Osteoblast (primary cell): ENCODE measurements around the gene PRRX1. TPM values are rescaled to one million over a fixed set of nuclear protein-coding genes. Genes with fewer than 3 reads are reported as not detected.

Experiments used
- DNase-seq: peaks from one replicate; pipeline ENCODE4 v3.0.0; 2011; ENCODE audit warnings: low spot score, mixed read lengths; ENCODE audit not compliant: insufficient read length; ENCODE audit errors: missing footprints
- H2AFZ ChIP-seq: 2 replicates; pipeline ENCODE4 v1.6.0; 2011; ENCODE audit warnings: mild to moderate bottlenecking, low read length
- H3K27ac ChIP-seq: 2 replicates; pipeline ENCODE4 v1.5.1; 2011; ENCODE audit warnings: mild to moderate bottlenecking, low read depth, low read length, moderate library complexity
- H3K27me3 ChIP-seq: 2 replicates; pipeline ENCODE4 v1.6.0; 2012; ENCODE audit warnings: mild to moderate bottlenecking, control low read depth, inconsistent platforms, low read length, moderate library complexity; ENCODE audit not compliant: insufficient read depth
- H3K36me3 ChIP-seq: 2 replicates; pipeline ENCODE4 v1.5.1; 2011; ENCODE audit warnings: mild to moderate bottlenecking, low read length, control low read depth, moderate library complexity; ENCODE audit not compliant: insufficient read depth
- H3K4me1 ChIP-seq: 2 replicates; pipeline ENCODE4 v1.5.1; 2011; ENCODE audit warnings: mild to moderate bottlenecking, low read length, control low read depth, moderate library complexity; ENCODE audit not compliant: insufficient read depth
- H3K4me2 ChIP-seq: 2 replicates; pipeline ENCODE4 v1.6.0; 2011; ENCODE audit warnings: mild to moderate bottlenecking, low read length; ENCODE audit not compliant: insufficient read depth
- H3K4me3 ChIP-seq: fragments of 200-600 bp; sonication (generic); 3 replicates; pipeline ENCODE4 v1.5.1; 2012; ENCODE audit warnings: mild to moderate bottlenecking, low read length, inconsistent platforms; ENCODE audit not compliant: insufficient read depth
- H3K79me2 ChIP-seq: 2 replicates; pipeline ENCODE4 v1.6.0; 2012; ENCODE audit warnings: mild to moderate bottlenecking, low read length, control low read depth, inconsistent platforms; ENCODE audit not compliant: insufficient read depth
- H3K9me3 ChIP-seq: 2 replicates; pipeline ENCODE4 v1.5.1; 2011; ENCODE audit warnings: low read depth, low read length, control low read depth
- H4K20me1 ChIP-seq: 2 replicates; pipeline ENCODE4 v1.6.0; 2012; ENCODE audit warnings: mild to moderate bottlenecking, low read length, control low read depth; ENCODE audit not compliant: insufficient read depth
- CTCF ChIP-seq: IDR thresholded peaks from 2 replicates; pipeline ENCODE4 v1.5.1; 2011; ENCODE audit warnings: mild to moderate bottlenecking, low read depth, low read length, moderate library complexity; ENCODE audit errors: extremely low read depth
- total RNA-seq: library from RNA; depleted of rRNA; stranded (reverse); fragments of >200 nt; gene quantifications from 2 replicates; pipeline ENCODE4 v1.2.3, GENCODE V29; 2012

PRRX1 gene
- total RNA-seq, 1 donor: 307 TPM

- Histone ChIP-seq H2AFZ (peak overlapping the region; percentile 38), H4K20me1 (no peaks in the 10 kb centered on the region), H3K4me3 (no peak overlapping the region), H3K4me2 (no peak overlapping the region), H3K4me1 (no peaks in the 10 kb centered on the region), H3K9me3 (no peaks in the 10 kb centered on the region), H3K79me2 (no peaks in the 10 kb centered on the region), H3K27ac (no peak overlapping the region), H3K36me3 (no peaks in the 10 kb centered on the region), H3K27me3 (no peaks in the 10 kb centered on the region)
- peak; percentile 37 for DNase-seq
- TF ChIP-seq CTCF: peak; percentile 71
These were observed 101.9 kb downstream of the PRRX1 start for GRCh38 chr1:170765712-170766330.

- no peaks in the 10 kb centered on the region for H3K4me1 ChIP-seq
- H3K4me3 ChIP-seq: no peak overlapping the region
- no peaks in the 10 kb centered on the region for H3K27me3 ChIP-seq
- TF ChIP-seq CTCF: no peak
- no peaks in the 10 kb centered on the region for H4K20me1 ChIP-seq
- no peaks in the 10 kb centered on the region for H3K9me3 ChIP-seq
- no peaks in the 10 kb centered on the region for H3K79me2 ChIP-seq
- H3K27ac ChIP-seq: no peak overlapping the region
- DNase-seq: no peak
- no peak overlapping the region for H3K4me2 ChIP-seq
- no peaks in the 10 kb centered on the region for H3K36me3 ChIP-seq
- no peak overlapping the region for H2AFZ ChIP-seq
These were observed 105.0 kb downstream of the PRRX1 start for GRCh38 chr1:170768929-170769328.

GRCh38 chr1:170769691-170770090 lies 105.8 kb downstream of the PRRX1 start:
- H3K4me3 ChIP-seq: no peak overlapping the region

GRCh38 chr1:170770254-170770653 lies 106.3 kb downstream of the PRRX1 start:
- Histone ChIP-seq H3K27me3 (no peaks in the 10 kb centered on the region), H3K4me1 (no peaks in the 10 kb centered on the region), H4K20me1 (no peaks in the 10 kb centered on the region), H3K4me3 (no peak overlapping the region), H3K4me2 (no peak overlapping the region), H3K27ac (no peak overlapping the region), H3K79me2 (no peaks in the 10 kb centered on the region), H2AFZ (no peak overlapping the region), H3K36me3 (no peaks in the 10 kb centered on the region), H3K9me3 (no peaks in the 10 kb centered on the region)
- no peak for DNase-seq
- TF ChIP-seq CTCF: no peak

More at GRCh38 chr1:170769691-170770090, 105.8 kb downstream of the PRRX1 start:
- Histone ChIP-seq H3K27me3 (no peaks in the 10 kb centered on the region), H3K27ac (no peak overlapping the region), H3K79me2 (no peaks in the 10 kb centered on the region), H4K20me1 (no peaks in the 10 kb centered on the region), H3K36me3 (no peaks in the 10 kb centered on the region), H2AFZ (no peak overlapping the region), H3K4me2 (no peak overlapping the region), H3K9me3 (no peaks in the 10 kb centered on the region), H3K4me1 (no peaks in the 10 kb centered on the region)
- no peak for DNase-seq
- TF ChIP-seq CTCF: no peak
